ENCODE data around the gene ZEB2. TPM values are rescaled to one million over a fixed set of nuclear protein-coding genes. Genes with fewer than 3 reads are reported as not detected.

The ZEB2 gene
- total and polyA plus RNA-seq, 5 donors from 2014 or later, result 0.23 to 18.1 (median 0.41) TPM; not detected in 1

GRCh38 chr2:144481666-144482065, 38.3 kb downstream of the ZEB2 start:
- no peak overlapping the region for H3K27ac ChIP-seq (ENCODE audit: insufficient read depth, low read length, poor library complexity, severe bottlenecking)
- H3K4me1 Mint-ChIP-seq, result no peaks in the 10 kb centered on the region
- no peak overlapping the region for H3K27ac Mint-ChIP-seq
- H3K4me3 Mint-ChIP-seq, result no peak overlapping the region
- DNase-seq (no peak), ATAC-seq (ENCODE audit: low read depth in 2 of 2) (no peak)
- no peaks in the 10 kb centered on the region for H3K36me3 ChIP-seq (ENCODE audit: control insufficient read depth, insufficient read depth, low read length)
- H3K36me3 Mint-ChIP-seq, result no peaks in the 10 kb centered on the region
- H3K9me3 Mint-ChIP-seq, result peaks cover 0 to 2% (median 0%) of the 10 kb centered on the region in 7 donors
- no peaks in the 10 kb centered on the region for H3K4me1 ChIP-seq (ENCODE audit: control insufficient read depth, insufficient read depth, low read length, poor library complexity, severe bottlenecking)
- H3K4me3 ChIP-seq (ENCODE audit: low read depth, low read length), result no peak overlapping the region
- peaks cover 13% of the 10 kb centered on the region for H3K27me3 Mint-ChIP-seq
- H3K9me3 ChIP-seq (ENCODE audit: control insufficient read depth in 2 of 2, low read length in 2 of 2), result no peaks in the 10 kb centered on the region
- no peaks in the 10 kb centered on the region for H3K27me3 ChIP-seq (ENCODE audit: control insufficient read depth, insufficient read depth, low read length)

- Histone ChIP-seq H3K27ac (ENCODE audit: insufficient read depth, low read length, poor library complexity, severe bottlenecking) (no peak overlapping the region), H3K4me1 (ENCODE audit: control insufficient read depth, insufficient read depth, low read length, poor library complexity, severe bottlenecking) (no peaks in the 10 kb centered on the region), H3K9me3 (ENCODE audit: control insufficient read depth in 2 of 2, low read length in 2 of 2) (no peaks in the 10 kb centered on the region), H3K4me3 (ENCODE audit: low read depth, low read length) (no peak overlapping the region), H3K36me3 (ENCODE audit: control insufficient read depth, insufficient read depth, low read length) (no peaks in the 10 kb centered on the region), H3K27me3 (ENCODE audit: control insufficient read depth, insufficient read depth, low read length) (no peaks in the 10 kb centered on the region)
- ATAC-seq (ENCODE audit: low read depth in 2 of 2) (no peak), DNase-seq (no peak)
- no peak overlapping the region for H3K4me3 Mint-ChIP-seq
- H3K27me3 Mint-ChIP-seq, result peaks cover 13% of the 10 kb centered on the region
- H3K4me1 Mint-ChIP-seq, result no peaks in the 10 kb centered on the region
- H3K27ac Mint-ChIP-seq, result no peak overlapping the region
- peaks cover 0 to 2% (median 0%) of the 10 kb centered on the region in 7 donors for H3K9me3 Mint-ChIP-seq
- H3K36me3 Mint-ChIP-seq, result no peaks in the 10 kb centered on the region
These were observed 38.8 kb downstream of the ZEB2 start for GRCh38 chr2:144481109-144481508.

- Histone ChIP-seq H3K4me1 (ENCODE audit: control insufficient read depth, insufficient read depth, low read length, poor library complexity, severe bottlenecking) (no peaks in the 10 kb centered on the region), H3K27me3 (ENCODE audit: control insufficient read depth, insufficient read depth, low read length) (no peaks in the 10 kb centered on the region), H3K9me3 (ENCODE audit: control insufficient read depth in 2 of 2, low read length in 2 of 2) (no peaks in the 10 kb centered on the region), H3K36me3 (ENCODE audit: control insufficient read depth, insufficient read depth, low read length) (no peaks in the 10 kb centered on the region), H3K27ac (ENCODE audit: insufficient read depth, low read length, poor library complexity, severe bottlenecking) (no peak overlapping the region), H3K4me3 (ENCODE audit: low read depth, low read length) (no peak overlapping the region)
- H3K36me3 Mint-ChIP-seq, result no peaks in the 10 kb centered on the region
- H3K4me1 Mint-ChIP-seq, result no peaks in the 10 kb centered on the region
- ATAC-seq (ENCODE audit: low read depth in 2 of 2) (no peak), DNase-seq (no peak)
- H3K9me3 Mint-ChIP-seq, result peaks cover 0 to 2% (median 0%) of the 10 kb centered on the region in 7 donors
- no peak overlapping the region for H3K4me3 Mint-ChIP-seq
- H3K27ac Mint-ChIP-seq, result no peak overlapping the region
- H3K27me3 Mint-ChIP-seq, result peaks cover 9% of the 10 kb centered on the region
These were observed 39.6 kb downstream of the ZEB2 start for GRCh38 chr2:144480285-144480684.

- Mint-ChIP-seq H3K36me3 (no peaks in the 10 kb centered on the region), H3K4me3 (no peak overlapping the region), H3K4me1 (no peaks in the 10 kb centered on the region), H3K27me3 (peaks cover 4% of the 10 kb centered on the region), H3K9me3 (peaks cover 0 to 2% (median 0%) of the 10 kb centered on the region in 7 donors), H3K27ac (no peak overlapping the region)
- no peak for DNase-seq
- no peak overlapping the region for H3K27ac ChIP-seq (ENCODE audit: insufficient read depth, low read length, poor library complexity, severe bottlenecking)
- H3K9me3 ChIP-seq (ENCODE audit: control insufficient read depth in 2 of 2, low read length in 2 of 2), result no peaks in the 10 kb centered on the region
- H3K27me3 ChIP-seq (ENCODE audit: control insufficient read depth, insufficient read depth, low read length), result no peaks in the 10 kb centered on the region
- H3K4me3 ChIP-seq (ENCODE audit: low read depth, low read length), result no peak overlapping the region
- no peaks in the 10 kb centered on the region for H3K4me1 ChIP-seq (ENCODE audit: control insufficient read depth, insufficient read depth, low read length, poor library complexity, severe bottlenecking)
- ATAC-seq (ENCODE audit: low read depth in 2 of 2), result no peak
- no peaks in the 10 kb centered on the region for H3K36me3 ChIP-seq (ENCODE audit: control insufficient read depth, insufficient read depth, low read length)
These were observed 40.3 kb downstream of the ZEB2 start for GRCh38 chr2:144479659-144480058.

GRCh38 chr2:144479138-144479537, 40.8 kb downstream of the ZEB2 start:
- H3K27me3 Mint-ChIP-seq, result peaks cover 4% of the 10 kb centered on the region
- ATAC-seq (ENCODE audit: low read depth in 2 of 2), result no peak
- H3K4me1 ChIP-seq (ENCODE audit: control insufficient read depth, insufficient read depth, low read length, poor library complexity, severe bottlenecking), result no peaks in the 10 kb centered on the region
- H3K27me3 ChIP-seq (ENCODE audit: control insufficient read depth, insufficient read depth, low read length), result no peaks in the 10 kb centered on the region
- H3K9me3 Mint-ChIP-seq, result peaks cover 0 to 2% (median 0%) of the 10 kb centered on the region in 7 donors
- H3K9me3 ChIP-seq (ENCODE audit: control insufficient read depth in 2 of 2, low read length in 2 of 2), result no peaks in the 10 kb centered on the region
- no peak overlapping the region for H3K4me3 ChIP-seq (ENCODE audit: low read depth, low read length)
- no peak overlapping the region for H3K27ac ChIP-seq (ENCODE audit: insufficient read depth, low read length, poor library complexity, severe bottlenecking)
- H3K27ac Mint-ChIP-seq, result no peak overlapping the region
- H3K36me3 ChIP-seq (ENCODE audit: control insufficient read depth, insufficient read depth, low read length), result no peaks in the 10 kb centered on the region
- DNase-seq, result no peak
- H3K4me3 Mint-ChIP-seq, result no peak overlapping the region
- H3K36me3 Mint-ChIP-seq, result no peaks in the 10 kb centered on the region
- no peaks in the 10 kb centered on the region for H3K4me1 Mint-ChIP-seq

- H3K36me3 ChIP-seq (ENCODE audit: control insufficient read depth, insufficient read depth, low read length), result no peaks in the 10 kb centered on the region
- no peaks in the 10 kb centered on the region for H3K9me3 ChIP-seq (ENCODE audit: control insufficient read depth in 2 of 2, low read length in 2 of 2)
- no peaks in the 10 kb centered on the region for H3K4me1 ChIP-seq (ENCODE audit: control insufficient read depth, insufficient read depth, low read length, poor library complexity, severe bottlenecking)
- no peak for DNase-seq
- peaks cover 0 to 2% (median 0%) of the 10 kb centered on the region in 7 donors for H3K9me3 Mint-ChIP-seq
- H3K4me1 Mint-ChIP-seq, result no peaks in the 10 kb centered on the region
- no peak overlapping the region for H3K27ac Mint-ChIP-seq
- no peak overlapping the region for H3K27ac ChIP-seq (ENCODE audit: insufficient read depth, low read length, poor library complexity, severe bottlenecking)
- peaks cover 4% of the 10 kb centered on the region for H3K27me3 Mint-ChIP-seq
- H3K4me3 ChIP-seq (ENCODE audit: low read depth, low read length), result no peak overlapping the region
- H3K27me3 ChIP-seq (ENCODE audit: control insufficient read depth, insufficient read depth, low read length), result no peaks in the 10 kb centered on the region
- ATAC-seq (ENCODE audit: low read depth in 2 of 2), result no peak
- no peaks in the 10 kb centered on the region for H3K36me3 Mint-ChIP-seq
- no peak overlapping the region for H3K4me3 Mint-ChIP-seq
These were observed 42.0 kb downstream of the ZEB2 start for GRCh38 chr2:144477957-144478311.

GRCh38 chr2:144477281-144477956, 42.5 kb downstream of the ZEB2 start:
- H3K4me1 Mint-ChIP-seq, result no peaks in the 10 kb centered on the region
- DNase-seq, result no peak
- no peaks in the 10 kb centered on the region for H3K36me3 Mint-ChIP-seq
- H3K4me3 ChIP-seq (ENCODE audit: low read depth, low read length), result no peak overlapping the region
- H3K9me3 Mint-ChIP-seq, result peaks cover 0 to 2% (median 0%) of the 10 kb centered on the region in 7 donors
- H3K27me3 ChIP-seq (ENCODE audit: control insufficient read depth, insufficient read depth, low read length), result no peaks in the 10 kb centered on the region
- no peak overlapping the region for H3K4me3 Mint-ChIP-seq
- no peak overlapping the region for H3K27ac Mint-ChIP-seq
- peaks cover 4% of the 10 kb centered on the region for H3K27me3 Mint-ChIP-seq
- no peaks in the 10 kb centered on the region for H3K36me3 ChIP-seq (ENCODE audit: control insufficient read depth, insufficient read depth, low read length)
- no peaks in the 10 kb centered on the region for H3K9me3 ChIP-seq (ENCODE audit: control insufficient read depth in 2 of 2, low read length in 2 of 2)
- no peak for ATAC-seq (ENCODE audit: low read depth in 2 of 2)
- no peaks in the 10 kb centered on the region for H3K4me1 ChIP-seq (ENCODE audit: control insufficient read depth, insufficient read depth, low read length, poor library complexity, severe bottlenecking)
- no peak overlapping the region for H3K27ac ChIP-seq (ENCODE audit: insufficient read depth, low read length, poor library complexity, severe bottlenecking)

GRCh38 chr2:144476682-144477081, 43.2 kb downstream of the ZEB2 start:
- H3K36me3 Mint-ChIP-seq, result no peaks in the 10 kb centered on the region
- H3K4me1 ChIP-seq (ENCODE audit: control insufficient read depth, insufficient read depth, low read length, poor library complexity, severe bottlenecking), result no peaks in the 10 kb centered on the region

More at GRCh38 chr2:144476682-144477081, 43.2 kb downstream of the ZEB2 start:
- H3K27ac ChIP-seq (ENCODE audit: insufficient read depth, low read length, poor library complexity, severe bottlenecking), result no peak overlapping the region
- no peak overlapping the region for H3K4me3 ChIP-seq (ENCODE audit: low read depth, low read length)
- peaks cover 4% of the 10 kb centered on the region for H3K27me3 Mint-ChIP-seq
- H3K36me3 ChIP-seq (ENCODE audit: control insufficient read depth, insufficient read depth, low read length), result no peaks in the 10 kb centered on the region
- H3K4me3 Mint-ChIP-seq, result no peak overlapping the region
- no peaks in the 10 kb centered on the region for H3K4me1 Mint-ChIP-seq
- H3K27me3 ChIP-seq (ENCODE audit: control insufficient read depth, insufficient read depth, low read length), result no peaks in the 10 kb centered on the region
- H3K9me3 ChIP-seq (ENCODE audit: control insufficient read depth in 2 of 2, low read length in 2 of 2), result no peaks in the 10 kb centered on the region
- DNase-seq, result no peak
- no peak for ATAC-seq (ENCODE audit: low read depth in 2 of 2)
- no peaks in the 10 kb centered on the region for H3K9me3 Mint-ChIP-seq
- H3K27ac Mint-ChIP-seq, result no peak overlapping the region
